ENCODE measurements around the gene PLCB1. TPM values are rescaled to one million over a fixed set of nuclear protein-coding genes. Genes with fewer than 3 reads are reported as not detected.

PLCB1 gene
- total and polyA plus RNA-seq, 7 experiments from 2014 or later: 0.56 to 17.6 (median 2.3) TPM

DNA sequence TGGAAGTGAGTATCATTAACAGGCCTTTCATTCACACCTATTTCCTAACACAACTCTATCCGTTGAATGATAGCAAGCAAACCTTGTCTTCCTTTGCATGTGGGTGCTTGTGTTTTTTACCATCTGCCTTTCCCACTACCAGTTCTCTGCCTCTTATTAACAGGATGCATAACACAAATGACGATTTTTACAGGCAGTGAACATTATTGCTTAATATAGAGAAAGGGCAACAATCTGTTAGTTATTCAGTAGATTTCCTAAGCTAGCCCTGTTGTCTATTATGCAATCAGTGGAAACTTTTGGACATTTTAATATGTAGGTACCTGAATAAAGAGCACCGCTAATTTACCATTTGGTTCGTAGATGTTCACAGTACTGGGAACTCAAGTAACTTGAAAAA, 588.0 kb downstream of the PLCB1 start:
- DNase-seq: no peak
- no peaks in the 10 kb centered on the region for H3K36me3 Mint-ChIP-seq
- H3K4me1 Mint-ChIP-seq: no peaks in the 10 kb centered on the region
- Histone ChIP-seq H3K4me3 (ENCODE audit: low read length) (no peak overlapping the region), H3K9me3 (ENCODE audit: control insufficient read depth in 2 of 3, low read length in 3 of 3) (no peaks in the 10 kb centered on the region), H3K36me3 (ENCODE audit: control insufficient read depth in 2 of 3, insufficient read depth in 3 of 3, low read length in 3 of 3) (no peaks in the 10 kb centered on the region), H3K27me3 (ENCODE audit: control insufficient read depth in 2 of 2, insufficient read depth in 2 of 2, low read length in 2 of 2) (no peaks in the 10 kb centered on the region), H3K27ac (ENCODE audit: low read depth, low read length) (no peak overlapping the region), H3K4me1 (ENCODE audit: control insufficient read depth in 2 of 2, insufficient read depth in 2 of 2, low read length in 2 of 2) (no peaks in the 10 kb centered on the region)
- intact Hi-C loops (cut with micrococcal nuclease): loop anchor here (5.0 to 10.0 kb wide), 3 partner anchors 325 to 1893 kb away; no protein-coding TSS in a partner anchor
- H3K27ac Mint-ChIP-seq: no peak overlapping the region
- H3K4me3 Mint-ChIP-seq: no peak overlapping the region
- H3K27me3 Mint-ChIP-seq: no peaks in the 10 kb centered on the region
- ChIA-PET POLR2A (no interaction called here), CTCF (interaction anchor here (0.6 to 1.2 kb wide), 2 partner anchors 675 to 750 kb away, joined by 3 to 5 read pairs; no protein-coding TSS in a partner anchor)
- no peaks in the 10 kb centered on the region for H3K9me3 Mint-ChIP-seq
- no peak for ATAC-seq

DNA sequence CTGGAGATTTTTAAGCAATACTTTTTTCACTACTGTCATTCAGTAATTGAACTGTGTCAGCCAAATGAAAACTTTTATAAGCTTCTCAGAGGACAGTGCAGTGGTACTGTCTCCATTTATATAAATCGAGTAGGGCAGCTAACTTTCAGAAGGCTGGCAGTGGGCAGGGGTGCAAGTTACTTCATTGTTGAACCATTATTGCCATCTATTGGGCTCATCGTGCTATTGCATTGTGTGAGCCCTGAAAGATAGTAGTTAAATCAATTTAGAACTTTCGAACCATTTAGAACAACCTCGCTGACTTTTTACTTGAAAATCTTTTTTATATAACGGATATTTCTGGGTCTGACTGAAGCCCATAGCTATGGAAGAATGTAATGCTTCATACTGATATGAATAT, 589.0 kb downstream of the PLCB1 start:
- no peaks in the 10 kb centered on the region for H3K36me3 Mint-ChIP-seq

DNA sequence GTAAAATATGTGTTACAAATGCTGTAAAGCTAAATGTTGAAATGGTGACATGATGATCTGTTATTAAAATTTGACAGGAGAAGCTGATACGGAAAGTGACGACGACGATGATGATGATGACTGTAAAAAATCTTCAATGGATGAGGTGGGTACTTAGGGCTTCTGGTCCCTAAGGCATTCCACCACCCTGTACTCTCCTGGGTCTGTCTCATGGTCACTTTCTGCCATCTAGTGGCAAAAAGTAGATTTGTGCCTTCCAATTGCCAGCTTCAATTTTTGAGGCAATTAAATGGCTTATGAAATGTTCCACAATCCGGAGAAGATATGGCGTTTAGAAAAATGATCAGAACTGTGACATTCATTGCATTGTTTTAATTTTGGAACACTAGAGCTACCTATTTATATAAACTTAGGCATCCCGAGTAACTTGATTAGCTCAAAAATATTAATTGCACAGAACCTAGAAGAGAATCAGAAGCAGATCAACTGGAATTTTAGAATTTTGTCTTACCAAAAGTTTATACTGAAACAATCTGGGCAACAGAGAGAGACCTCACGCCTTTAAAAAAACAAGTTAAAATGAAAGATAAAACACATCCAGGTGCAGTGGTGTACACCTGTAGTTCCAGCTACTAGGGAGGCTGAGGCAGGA, 590.3 kb downstream of the PLCB1 start:
- ChIA-PET CTCF (interaction anchor here (0.6 to 3.0 kb wide), 9 partner anchors 9 to 1956 kb away, joined by 3 to 16 read pairs (median 5); partner anchors contain the start of gene PLCB1), POLR2A (no interaction called here)
- Mint-ChIP-seq H3K27ac (no peak overlapping the region), H3K27me3 (no peaks in the 10 kb centered on the region), H3K4me3 (no peak overlapping the region), H3K4me1 (no peaks in the 10 kb centered on the region), H3K36me3 (no peaks in the 10 kb centered on the region), H3K9me3 (peaks cover 0 to 4% (median 0%) of the 10 kb centered on the region in 11 donors)
- ATAC-seq: peak; percentile 61
- H3K9me3 ChIP-seq (ENCODE audit: control insufficient read depth in 2 of 3, low read length in 3 of 3): no peaks in the 10 kb centered on the region
- H3K4me1 ChIP-seq (ENCODE audit: control insufficient read depth in 2 of 2, insufficient read depth in 2 of 2, low read length in 2 of 2): no peaks in the 10 kb centered on the region
- no peak overlapping the region for H3K4me3 ChIP-seq (ENCODE audit: low read length)
- DNase-seq: peak in 5 of 9 donors; percentile 5 to 44 (median 26)
- no peak overlapping the region for H3K27ac ChIP-seq (ENCODE audit: low read depth, low read length)
- no peaks in the 10 kb centered on the region for H3K36me3 ChIP-seq (ENCODE audit: control insufficient read depth in 2 of 3, insufficient read depth in 3 of 3, low read length in 3 of 3)
- intact Hi-C loops (cut with micrococcal nuclease): loop anchor here (1.0 to 10.0 kb wide), 6 partner anchors 328 to 1895 kb away; partner anchors contain the start of gene PLCB1 (in 1 of the 2)
- H3K27me3 ChIP-seq (ENCODE audit: control insufficient read depth in 2 of 2, insufficient read depth in 2 of 2, low read length in 2 of 2): no peaks in the 10 kb centered on the region

More for the DNA sequence above, 589.0 kb downstream of the PLCB1 start:
- ATAC-seq (peak; percentile 61), DNase-seq (peak in 5 of 9 donors; percentile 1 to 31 (median 7))
- H3K4me3 ChIP-seq (ENCODE audit: low read length): no peak overlapping the region
- H3K9me3 Mint-ChIP-seq: peaks cover 0 to 2% (median 0%) of the 10 kb centered on the region in 11 donors
- intact Hi-C loops (cut with micrococcal nuclease): loop anchor here (5.0 to 10.0 kb wide), 3 partner anchors 326 to 1894 kb away; no protein-coding TSS in a partner anchor
- H3K4me1 ChIP-seq (ENCODE audit: control insufficient read depth in 2 of 2, insufficient read depth in 2 of 2, low read length in 2 of 2): no peaks in the 10 kb centered on the region
- ChIA-PET POLR2A (no interaction called here), CTCF (interaction anchor here (0.8 to 3.0 kb wide), 5 partner anchors 10 to 784 kb away, joined by 3 to 16 read pairs (median 5); no protein-coding TSS in a partner anchor)
- H3K4me3 Mint-ChIP-seq: no peak overlapping the region
- no peaks in the 10 kb centered on the region for H3K36me3 ChIP-seq (ENCODE audit: control insufficient read depth in 2 of 3, insufficient read depth in 3 of 3, low read length in 3 of 3)
- H3K4me1 Mint-ChIP-seq: no peaks in the 10 kb centered on the region
- no peak overlapping the region for H3K27ac Mint-ChIP-seq
- H3K27me3 ChIP-seq (ENCODE audit: control insufficient read depth in 2 of 2, insufficient read depth in 2 of 2, low read length in 2 of 2): no peaks in the 10 kb centered on the region
- H3K27me3 Mint-ChIP-seq: no peaks in the 10 kb centered on the region
- H3K27ac ChIP-seq (ENCODE audit: low read depth, low read length): no peak overlapping the region
- H3K9me3 ChIP-seq (ENCODE audit: control insufficient read depth in 2 of 3, low read length in 3 of 3): no peaks in the 10 kb centered on the region

DNA sequence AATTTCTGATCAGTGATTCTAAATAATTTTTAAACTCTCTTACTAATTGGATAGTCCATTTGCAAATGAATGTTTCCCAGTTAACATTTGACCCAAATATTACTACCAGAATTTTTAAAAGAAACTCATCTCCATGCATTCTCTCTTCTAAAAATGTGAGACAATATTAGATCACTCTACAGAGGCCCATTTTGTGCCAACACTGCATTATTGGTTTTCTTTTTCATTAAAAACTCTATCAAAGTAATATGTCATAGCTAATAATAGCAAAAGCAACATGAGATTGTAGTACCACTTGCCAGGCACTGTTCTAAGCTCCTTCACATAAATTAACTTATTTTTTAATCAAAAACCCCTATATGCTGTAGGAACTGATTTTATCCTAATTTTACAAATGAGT, 591.2 kb downstream of the PLCB1 start:
- H3K36me3 Mint-ChIP-seq: no peaks in the 10 kb centered on the region
- H3K9me3 Mint-ChIP-seq: peaks cover 0 to 4% (median 0%) of the 10 kb centered on the region in 11 donors
- ChIA-PET CTCF (interaction anchor here (1.2 to 3.0 kb wide), 5 partner anchors 10 to 1957 kb away, joined by 4 to 16 read pairs (median 5); no protein-coding TSS in a partner anchor), POLR2A (no interaction called here)
- no peak overlapping the region for H3K4me3 Mint-ChIP-seq
- no peaks in the 10 kb centered on the region for H3K9me3 ChIP-seq (ENCODE audit: control insufficient read depth in 2 of 3, low read length in 3 of 3)
- ATAC-seq (no peak), DNase-seq (no peak)
- no peak overlapping the region for H3K27ac ChIP-seq (ENCODE audit: low read depth, low read length)
- no peak overlapping the region for H3K4me3 ChIP-seq (ENCODE audit: low read length)
- H3K27me3 Mint-ChIP-seq: no peaks in the 10 kb centered on the region
- no peaks in the 10 kb centered on the region for H3K27me3 ChIP-seq (ENCODE audit: control insufficient read depth in 2 of 2, insufficient read depth in 2 of 2, low read length in 2 of 2)
- intact Hi-C loops (cut with micrococcal nuclease): loop anchor here (5.0 to 10.0 kb wide), 3 partner anchors 328 to 1896 kb away; no protein-coding TSS in a partner anchor
- no peak overlapping the region for H3K27ac Mint-ChIP-seq
- H3K4me1 ChIP-seq (ENCODE audit: control insufficient read depth in 2 of 2, insufficient read depth in 2 of 2, low read length in 2 of 2): no peaks in the 10 kb centered on the region
- no peaks in the 10 kb centered on the region for H3K4me1 Mint-ChIP-seq
- no peaks in the 10 kb centered on the region for H3K36me3 ChIP-seq (ENCODE audit: control insufficient read depth in 2 of 3, insufficient read depth in 3 of 3, low read length in 3 of 3)

- DNase-seq (no peak), ATAC-seq (no peak)
- intact Hi-C loops (cut with micrococcal nuclease): loop anchor here (5.0 to 10.0 kb wide), 3 partner anchors 330 to 1898 kb away; no protein-coding TSS in a partner anchor
- POLR2A ChIA-PET: no interaction called here
- no peak overlapping the region for H3K4me3 Mint-ChIP-seq
- no peaks in the 10 kb centered on the region for H3K36me3 Mint-ChIP-seq
- no peaks in the 10 kb centered on the region for H3K36me3 ChIP-seq (ENCODE audit: control insufficient read depth in 2 of 3, insufficient read depth in 3 of 3, low read length in 3 of 3)
- H3K27ac ChIP-seq (ENCODE audit: low read depth, low read length): no peak overlapping the region
- H3K27ac Mint-ChIP-seq: no peak overlapping the region
- H3K9me3 ChIP-seq (ENCODE audit: control insufficient read depth in 2 of 3, low read length in 3 of 3): no peaks in the 10 kb centered on the region
- CTCF ChIA-PET: no interaction called here
- H3K4me3 ChIP-seq (ENCODE audit: low read length): no peak overlapping the region
- peaks cover 0 to 4% (median 0%) of the 10 kb centered on the region in 11 donors for H3K9me3 Mint-ChIP-seq
- no peaks in the 10 kb centered on the region for H3K27me3 ChIP-seq (ENCODE audit: control insufficient read depth in 2 of 2, insufficient read depth in 2 of 2, low read length in 2 of 2)
- H3K27me3 Mint-ChIP-seq: no peaks in the 10 kb centered on the region
- H3K4me1 Mint-ChIP-seq: no peaks in the 10 kb centered on the region
- H3K4me1 ChIP-seq (ENCODE audit: control insufficient read depth in 2 of 2, insufficient read depth in 2 of 2, low read length in 2 of 2): no peaks in the 10 kb centered on the region
These were observed 592.8 kb downstream of the PLCB1 start for GRCh38 chr20:8724884-8725283.

DNA sequence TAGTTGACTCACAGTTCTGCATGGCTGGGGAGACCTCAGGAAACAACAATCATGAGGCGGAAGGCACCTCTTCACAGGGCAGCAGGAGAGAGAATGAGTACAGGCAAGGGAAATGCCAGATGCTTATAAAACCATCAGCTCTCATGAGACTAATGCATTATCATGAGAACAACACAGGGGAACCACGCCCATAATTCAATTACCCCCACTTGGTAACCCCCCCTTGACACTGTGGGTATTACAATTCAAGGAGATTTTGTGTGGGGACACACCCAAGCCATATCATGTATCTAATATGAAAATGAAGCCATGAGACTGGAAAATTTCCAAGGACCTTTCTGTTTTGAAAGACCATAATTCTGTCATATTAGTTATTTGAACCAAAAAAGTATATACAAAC, 594.4 kb downstream of the PLCB1 start:
- no peak overlapping the region for H3K4me3 Mint-ChIP-seq
- peaks cover 0 to 4% (median 0%) of the 10 kb centered on the region in 11 donors for H3K9me3 Mint-ChIP-seq
- DNase-seq (no peak), ATAC-seq (no peak)
- ChIA-PET CTCF (no interaction called here), POLR2A (no interaction called here)
- no peaks in the 10 kb centered on the region for H3K27me3 Mint-ChIP-seq
- no peaks in the 10 kb centered on the region for H3K4me1 ChIP-seq (ENCODE audit: control insufficient read depth in 2 of 2, insufficient read depth in 2 of 2, low read length in 2 of 2)
- no peaks in the 10 kb centered on the region for H3K36me3 ChIP-seq (ENCODE audit: control insufficient read depth in 2 of 3, insufficient read depth in 3 of 3, low read length in 3 of 3)
- H3K27ac ChIP-seq (ENCODE audit: low read depth, low read length): no peak overlapping the region
- no peaks in the 10 kb centered on the region for H3K36me3 Mint-ChIP-seq
- H3K9me3 ChIP-seq (ENCODE audit: control insufficient read depth in 2 of 3, low read length in 3 of 3): no peaks in the 10 kb centered on the region
- no peak overlapping the region for H3K27ac Mint-ChIP-seq
- no peak overlapping the region for H3K4me3 ChIP-seq (ENCODE audit: low read length)
- no peaks in the 10 kb centered on the region for H3K27me3 ChIP-seq (ENCODE audit: control insufficient read depth in 2 of 2, insufficient read depth in 2 of 2, low read length in 2 of 2)
- intact Hi-C loops (cut with micrococcal nuclease): loop anchor here (10.0 kb wide), 2 partner anchors 332 to 422 kb away; no protein-coding TSS in a partner anchor
- H3K4me1 Mint-ChIP-seq: no peaks in the 10 kb centered on the region
